ENCODE measurements around the gene RABGGTA. TPM values are rescaled to one million over a fixed set of nuclear protein-coding genes. Genes with fewer than 3 reads are reported as not detected.
A peak's percentile ranks its signal among the peaks of the same experiment; 100 is the strongest.

The RABGGTA gene
- total and polyA plus RNA-seq, 9 of the 15 experiments (the other 6 are each of a cell fraction or from before 2014, with no cell fraction given), result 4.5 to 24.2 (median 15.5) TPM

DNA sequence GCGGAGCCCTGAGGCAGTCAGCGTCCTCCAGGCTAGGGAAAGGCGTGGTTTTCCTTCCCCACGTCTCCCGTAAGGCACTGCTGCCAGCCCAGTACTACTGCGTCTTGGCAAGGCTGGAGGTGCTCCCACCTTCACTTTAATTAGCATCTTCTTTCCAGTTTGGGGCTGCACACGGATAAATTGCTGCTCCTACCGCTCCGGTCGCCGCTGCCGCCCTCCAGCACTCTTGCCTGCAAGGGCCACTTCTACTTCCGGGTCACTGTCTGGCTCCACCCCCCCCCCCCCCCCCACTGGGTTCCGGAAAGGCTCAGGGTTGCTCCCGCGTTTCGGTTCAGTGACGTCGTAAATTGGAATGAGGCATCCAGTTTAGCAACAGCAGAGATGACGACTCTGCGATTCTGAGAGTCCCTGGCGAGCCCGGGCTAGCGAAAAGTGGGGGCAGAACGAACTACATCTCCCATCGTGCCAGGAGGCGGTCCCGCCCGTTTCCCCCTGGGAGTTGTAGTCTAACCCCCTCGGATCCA, 39.2 kb downstream of the RABGGTA start, which contains the start of gene NEDD8 (continued):
- TF ChIP-seq, protein P1, sequence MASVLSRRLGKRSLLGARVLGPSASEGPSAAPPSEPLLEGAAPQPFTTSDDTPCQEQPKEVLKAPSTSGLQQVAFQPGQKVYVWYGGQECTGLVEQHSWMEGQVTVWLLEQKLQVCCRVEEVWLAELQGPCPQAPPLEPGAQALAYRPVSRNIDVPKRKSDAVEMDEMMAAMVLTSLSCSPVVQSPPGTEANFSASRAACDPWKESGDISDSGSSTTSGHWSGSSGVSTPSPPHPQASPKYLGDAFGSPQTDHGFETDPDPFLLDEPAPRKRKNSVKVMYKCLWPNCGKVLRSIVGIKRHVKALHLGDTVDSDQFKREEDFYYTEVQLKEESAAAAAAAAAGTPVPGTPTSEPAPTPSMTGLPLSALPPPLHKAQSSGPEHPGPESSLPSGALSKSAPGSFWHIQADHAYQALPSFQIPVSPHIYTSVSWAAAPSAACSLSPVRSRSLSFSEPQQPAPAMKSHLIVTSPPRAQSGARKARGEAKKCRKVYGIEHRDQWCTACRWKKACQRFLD (CRISPR knock-in tag; IDR thresholded peaks at IDR 0.05), result 0 out of 2 replicates have a peak, but pooled peaks have one; percentile 46
- TF ChIP-seq CEBPG (CRISPR knock-in tag; IDR thresholded peaks at IDR 0.05), result no peak
- TF ChIP-seq CEBPG (tag; conservative IDR thresholded peaks at IDR 0.05 in 1 of 2, IDR thresholded peaks at IDR 0.05 in 1 of 2), result no peak
- TF ChIP-seq ZNF408 (CRISPR knock-in tag; IDR thresholded peaks at IDR 0.05; ENCODE audit: low read depth), result no peak
- TF ChIP-seq, protein P2, sequence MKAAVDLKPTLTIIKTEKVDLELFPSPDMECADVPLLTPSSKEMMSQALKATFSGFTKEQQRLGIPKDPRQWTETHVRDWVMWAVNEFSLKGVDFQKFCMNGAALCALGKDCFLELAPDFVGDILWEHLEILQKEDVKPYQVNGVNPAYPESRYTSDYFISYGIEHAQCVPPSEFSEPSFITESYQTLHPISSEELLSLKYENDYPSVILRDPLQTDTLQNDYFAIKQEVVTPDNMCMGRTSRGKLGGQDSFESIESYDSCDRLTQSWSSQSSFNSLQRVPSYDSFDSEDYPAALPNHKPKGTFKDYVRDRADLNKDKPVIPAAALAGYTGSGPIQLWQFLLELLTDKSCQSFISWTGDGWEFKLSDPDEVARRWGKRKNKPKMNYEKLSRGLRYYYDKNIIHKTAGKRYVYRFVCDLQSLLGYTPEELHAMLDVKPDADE (conservative IDR thresholded peaks at IDR 0.05; ENCODE audit: control insufficient read depth, low read depth, low read length), result peak; percentile 97
- TF ChIP-seq GATAD2A (IDR thresholded peaks at IDR 0.05), result no peak
- 0 out of 2 replicates have a peak, but pooled peaks have one; percentile 46 for TF ChIP-seq ZKSCAN8 (CRISPR knock-in tag; IDR thresholded peaks at IDR 0.05)
- TF ChIP-seq, protein P3, sequence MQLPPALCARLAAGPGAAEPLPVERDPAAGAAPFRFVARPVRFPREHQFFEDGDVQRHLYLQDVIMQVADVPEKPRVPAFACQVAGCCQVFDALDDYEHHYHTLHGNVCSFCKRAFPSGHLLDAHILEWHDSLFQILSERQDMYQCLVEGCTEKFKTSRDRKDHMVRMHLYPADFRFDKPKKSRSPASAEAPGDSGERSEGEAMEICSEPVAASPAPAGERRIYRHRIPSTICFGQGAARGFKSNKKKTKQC (CRISPR knock-in tag; IDR thresholded peaks at IDR 0.05), result no peak
- TF ChIP-seq NR2C1 (IDR thresholded peaks at IDR 0.05), result peak; percentile 98
- peak; percentile 98 for TF ChIP-seq NR2C1 (tag; IDR thresholded peaks at IDR 0.05)
- no peak for TF ChIP-seq CBX3 (IDR thresholded peaks at IDR 0.05; ENCODE audit: borderline replicate concordance in 1 of 2, low read length in 2 of 2)
- TF ChIP-seq KAT8 (IDR thresholded peaks at IDR 0.05; ENCODE audit: low read depth), result no peak
- TF ChIP-seq CTBP1 (IDR thresholded peaks at IDR 0.05; ENCODE audit: borderline replicate concordance), result no peak
- TF ChIP-seq PHF20 (IDR thresholded peaks at IDR 0.05; ENCODE audit: partially characterized antibody), result peak; percentile 61
- TF ChIP-seq PHF21A (IDR thresholded peaks at IDR 0.05; ENCODE audit: borderline replicate concordance, low read depth), result no peak
- TF ChIP-seq EP400 (IDR thresholded peaks at IDR 0.05), result 0 out of 2 replicates have a peak, but pooled peaks have one; percentile 18
- TF ChIP-seq, protein P4, sequence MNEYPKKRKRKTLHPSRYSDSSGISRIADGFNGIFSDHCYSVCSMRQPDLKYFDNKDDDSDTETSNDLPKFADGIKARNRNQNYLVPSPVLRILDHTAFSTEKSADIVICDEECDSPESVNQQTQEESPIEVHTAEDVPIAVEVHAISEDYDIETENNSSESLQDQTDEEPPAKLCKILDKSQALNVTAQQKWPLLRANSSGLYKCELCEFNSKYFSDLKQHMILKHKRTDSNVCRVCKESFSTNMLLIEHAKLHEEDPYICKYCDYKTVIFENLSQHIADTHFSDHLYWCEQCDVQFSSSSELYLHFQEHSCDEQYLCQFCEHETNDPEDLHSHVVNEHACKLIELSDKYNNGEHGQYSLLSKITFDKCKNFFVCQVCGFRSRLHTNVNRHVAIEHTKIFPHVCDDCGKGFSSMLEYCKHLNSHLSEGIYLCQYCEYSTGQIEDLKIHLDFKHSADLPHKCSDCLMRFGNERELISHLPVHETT (CRISPR knock-in tag; conservative IDR thresholded peaks at IDR 0.05 in 1 of 2, IDR thresholded peaks at IDR 0.05 in 1 of 2), result peak in 1 of 2 experiments; percentile 65; a peak in 1 of 4 replicates
- peak; percentile 55; the same call in 1 of the 2 replicates for TF ChIP-seq SUPT5H (IDR thresholded peaks at IDR 0.05)
- no peak for TF ChIP-seq STAT5A (IDR thresholded peaks at IDR 0.05; ENCODE audit: borderline replicate concordance, low read length)
- TF ChIP-seq, protein P5, sequence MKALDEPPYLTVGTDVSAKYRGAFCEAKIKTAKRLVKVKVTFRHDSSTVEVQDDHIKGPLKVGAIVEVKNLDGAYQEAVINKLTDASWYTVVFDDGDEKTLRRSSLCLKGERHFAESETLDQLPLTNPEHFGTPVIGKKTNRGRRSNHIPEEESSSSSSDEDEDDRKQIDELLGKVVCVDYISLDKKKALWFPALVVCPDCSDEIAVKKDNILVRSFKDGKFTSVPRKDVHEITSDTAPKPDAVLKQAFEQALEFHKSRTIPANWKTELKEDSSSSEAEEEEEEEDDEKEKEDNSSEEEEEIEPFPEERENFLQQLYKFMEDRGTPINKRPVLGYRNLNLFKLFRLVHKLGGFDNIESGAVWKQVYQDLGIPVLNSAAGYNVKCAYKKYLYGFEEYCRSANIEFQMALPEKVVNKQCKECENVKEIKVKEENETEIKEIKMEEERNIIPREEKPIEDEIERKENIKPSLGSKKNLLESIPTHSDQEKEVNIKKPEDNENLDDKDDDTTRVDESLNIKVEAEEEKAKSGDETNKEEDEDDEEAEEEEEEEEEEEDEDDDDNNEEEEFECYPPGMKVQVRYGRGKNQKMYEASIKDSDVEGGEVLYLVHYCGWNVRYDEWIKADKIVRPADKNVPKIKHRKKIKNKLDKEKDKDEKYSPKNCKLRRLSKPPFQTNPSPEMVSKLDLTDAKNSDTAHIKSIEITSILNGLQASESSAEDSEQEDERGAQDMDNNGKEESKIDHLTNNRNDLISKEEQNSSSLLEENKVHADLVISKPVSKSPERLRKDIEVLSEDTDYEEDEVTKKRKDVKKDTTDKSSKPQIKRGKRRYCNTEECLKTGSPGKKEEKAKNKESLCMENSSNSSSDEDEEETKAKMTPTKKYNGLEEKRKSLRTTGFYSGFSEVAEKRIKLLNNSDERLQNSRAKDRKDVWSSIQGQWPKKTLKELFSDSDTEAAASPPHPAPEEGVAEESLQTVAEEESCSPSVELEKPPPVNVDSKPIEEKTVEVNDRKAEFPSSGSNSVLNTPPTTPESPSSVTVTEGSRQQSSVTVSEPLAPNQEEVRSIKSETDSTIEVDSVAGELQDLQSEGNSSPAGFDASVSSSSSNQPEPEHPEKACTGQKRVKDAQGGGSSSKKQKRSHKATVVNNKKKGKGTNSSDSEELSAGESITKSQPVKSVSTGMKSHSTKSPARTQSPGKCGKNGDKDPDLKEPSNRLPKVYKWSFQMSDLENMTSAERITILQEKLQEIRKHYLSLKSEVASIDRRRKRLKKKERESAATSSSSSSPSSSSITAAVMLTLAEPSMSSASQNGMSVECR (CRISPR knock-in tag; IDR thresholded peaks at IDR 0.05), result peak; percentile 76; the same call in 1 of the 2 replicates

Data from K562 (cell line).